G401 (cell line): ENCODE measurements around the gene KCNH6. TPM values are rescaled to one million over a fixed set of nuclear protein-coding genes. Genes with fewer than 3 reads are reported as not detected.

ENCODE experiments used
- DNase-seq: peaks from one replicate; pipeline ENCODE4 v3.0.0-alpha.2; 2015; ENCODE audit warnings: low spot score
- in situ Hi-C: cut with HindIII; loops from 2 replicates; pipeline ENCODE4 v1.10.0; 2016; ENCODE audit warnings: low sequenced_read_pairs, mixed read lengths
- total RNA-seq: library from RNA; depleted of rRNA; stranded (reverse); fragments of >200 nt; shearing (Covaris generic); gene quantifications from 2 replicates; pipeline ENCODE4 v1.2.3, GENCODE V29; 2014; rRNA removed

KCNH6 gene
- total RNA-seq = 0.37 TPM in 1 of 2 replicates, not detected in the other

GRCh38 chr17:63523253-63523855, at the start of gene KCNH6:
TSS of gene KCNH6 (plus strand) at chr17:63523358. CDS start at chr17:63523414, 56 bp downstream.
- no peak for DNase-seq
- in situ Hi-C loops = no loop called here

GRCh38 chr17:63474174-63474573, 49.0 kb upstream of the KCNH6 start:
- DNase-seq = no peak
- in situ Hi-C loops = no loop called here

- in situ Hi-C loops = no loop called here
- DNase-seq = no peak
Measured at GRCh38 chr17:63474586-63475460, 48.3 kb upstream of the KCNH6 start.

GRCh38 chr17:63475491-63476412, 47.4 kb upstream of the KCNH6 start:
- in situ Hi-C loops = no loop called here
- DNase-seq = no peak

- no peak for DNase-seq
- in situ Hi-C loops = no loop called here
Measured at GRCh38 chr17:63476459-63476853, 46.7 kb upstream of the KCNH6 start.

GRCh38 chr17:63476854-63477479, 46.2 kb upstream of the KCNH6 start, which contains the start of gene ACE:
TSS of gene ACE (plus strand) at chr17:63477061. CDS start at chr17:63477095, 34 bp downstream.
- peak; percentile 30 for DNase-seq
- in situ Hi-C loops = no loop called here

GRCh38 chr17:63477480-63478440, 45.4 kb upstream of the KCNH6 start:
- in situ Hi-C loops = no loop called here
- peak; percentile 9 for DNase-seq

- in situ Hi-C loops = no loop called here
Measured at GRCh38 chr17:63478814-63479494, 44.2 kb upstream of the KCNH6 start.

GRCh38 chr17:63479495-63480184, 43.5 kb upstream of the KCNH6 start:
- in situ Hi-C loops = no loop called here
- DNase-seq = no peak

More at GRCh38 chr17:63478814-63479494, 44.2 kb upstream of the KCNH6 start:
- peak; percentile 38 for DNase-seq

- no peak for DNase-seq
- in situ Hi-C loops = no loop called here
Measured at GRCh38 chr17:63480192-63480784, 42.9 kb upstream of the KCNH6 start.

GRCh38 chr17:63480826-63481487, 42.2 kb upstream of the KCNH6 start:
- no peak for DNase-seq
- in situ Hi-C loops = no loop called here

GRCh38 chr17:63481488-63481870, 41.7 kb upstream of the KCNH6 start:
- DNase-seq = no peak
- in situ Hi-C loops = no loop called here

GRCh38 chr17:63482509-63482908, 40.6 kb upstream of the KCNH6 start:
- DNase-seq = no peak
- in situ Hi-C loops = no loop called here

GRCh38 chr17:63483038-63483437, 40.1 kb upstream of the KCNH6 start:
- in situ Hi-C loops = no loop called here
- no peak for DNase-seq

- in situ Hi-C loops = no loop called here
Measured at GRCh38 chr17:63483655-63484575, 39.2 kb upstream of the KCNH6 start.

More at GRCh38 chr17:63483655-63484575, 39.2 kb upstream of the KCNH6 start:
- DNase-seq = no peak
